ENCODE results near the gene ESRP2.
A peak's percentile ranks its signal among the peaks of the same experiment; 100 is the strongest.

The ESRP2 gene

GRCh38 chr16:68236826-68237242, 907 bp upstream of the ESRP2 start:
- DNase-seq, result no peak

GRCh38 chr16:68236137-68236825, 354 bp upstream of the ESRP2 start:
- peak; percentile 69 for DNase-seq

DNA sequence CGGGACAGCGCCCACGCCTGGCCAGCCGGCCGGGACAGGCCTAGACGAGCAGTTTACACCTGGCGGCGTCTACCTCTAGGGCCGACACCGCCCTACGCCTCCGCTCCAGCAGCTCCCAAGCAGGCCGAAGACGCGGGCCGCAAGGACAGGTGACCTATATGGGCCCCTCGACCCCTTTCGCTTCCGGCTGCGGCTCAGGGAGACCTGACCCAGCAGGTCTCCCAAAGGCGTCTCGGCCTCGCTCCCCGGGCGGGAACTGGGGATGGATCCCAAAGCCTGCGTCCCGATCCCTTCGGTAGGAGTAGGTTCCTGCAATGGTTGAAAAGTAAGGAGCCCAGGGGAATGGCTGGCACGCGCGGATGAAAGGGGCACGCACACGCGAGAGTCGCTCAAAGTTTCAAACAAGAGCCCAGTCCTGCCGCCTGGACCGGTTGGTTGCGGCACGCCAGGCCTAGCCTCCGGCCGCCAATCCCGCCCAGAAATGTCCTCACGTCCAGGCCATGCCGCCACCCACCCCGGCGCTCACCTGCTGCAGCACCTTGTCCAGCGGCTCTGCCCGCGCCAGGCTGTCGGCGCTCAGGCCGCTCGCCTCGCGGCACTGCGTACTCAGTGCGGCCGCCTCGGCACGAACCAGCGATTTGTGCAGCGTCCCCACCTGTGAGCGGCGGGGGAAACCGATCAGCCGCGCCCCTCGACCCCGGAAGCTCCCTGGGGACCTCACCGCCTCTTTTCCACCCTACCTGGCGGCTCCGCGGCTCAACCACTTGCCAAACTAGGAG, 630 bp downstream of the ESRP2 start:
- peak; percentile 6 for DNase-seq

- peak; percentile 95 for DNase-seq
Measured at GRCh38 chr16:68234188-68235107, 1.5 kb downstream of the ESRP2 start.

GRCh38 chr16:68233835-68234187, 2.1 kb downstream of the ESRP2 start:
- DNase-seq, result no peak

DNA sequence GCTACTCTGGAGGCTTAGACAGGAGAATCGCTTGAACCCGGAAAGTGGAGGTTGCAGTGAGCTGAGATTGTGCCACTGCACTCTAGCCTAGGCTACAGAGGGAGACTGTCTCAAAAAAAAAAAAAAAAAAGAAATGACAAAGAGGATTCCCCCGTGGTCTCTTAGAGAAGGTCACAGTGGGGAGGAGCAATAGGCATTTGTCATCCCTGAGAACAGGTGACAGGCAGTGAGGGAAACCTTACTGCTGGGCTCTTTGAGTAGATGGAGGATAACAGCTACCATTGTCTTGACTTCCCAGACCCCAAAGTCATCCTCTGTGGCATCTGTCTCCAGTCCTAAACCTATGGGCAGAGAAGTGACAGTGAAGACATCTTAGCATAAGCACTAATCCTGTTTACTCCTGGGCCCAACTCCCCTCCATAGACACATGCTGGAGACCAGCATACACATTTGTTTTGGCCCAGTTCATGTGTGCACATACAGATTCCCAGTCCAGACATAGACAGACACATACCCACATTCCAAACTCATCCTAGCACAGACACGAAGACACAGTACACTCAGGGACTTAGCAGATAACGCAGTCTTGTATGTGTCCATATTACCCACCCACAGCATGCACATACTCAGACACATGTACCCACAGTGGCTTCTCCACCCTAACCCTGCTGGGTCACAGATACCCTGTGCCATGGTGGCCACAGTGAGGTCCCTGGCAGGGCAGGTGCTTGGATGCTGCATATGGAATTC, 2.7 kb downstream of the ESRP2 start:
- DNase-seq, result no peak

DNA sequence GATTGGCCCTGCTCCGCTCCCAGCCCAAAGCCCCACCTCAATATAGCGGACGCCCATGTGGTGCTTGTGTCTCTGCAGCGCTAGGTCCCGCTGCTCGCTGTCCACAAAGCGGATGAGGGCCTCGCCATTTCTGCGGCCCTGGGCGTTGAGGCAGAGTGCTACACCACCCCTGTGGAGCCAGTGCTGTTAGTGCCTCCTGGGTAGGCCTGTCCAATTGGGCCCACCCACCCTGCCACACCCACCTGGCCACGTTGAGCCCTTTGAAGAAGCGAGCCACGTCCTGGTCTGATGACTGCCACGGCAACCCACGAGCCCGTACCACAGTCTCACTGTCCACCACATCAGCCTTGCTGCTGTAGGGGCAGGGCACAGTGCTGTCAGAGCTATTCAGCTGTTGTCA, 3.6 kb downstream of the ESRP2 start:
- DNase-seq, result no peak

DNA sequence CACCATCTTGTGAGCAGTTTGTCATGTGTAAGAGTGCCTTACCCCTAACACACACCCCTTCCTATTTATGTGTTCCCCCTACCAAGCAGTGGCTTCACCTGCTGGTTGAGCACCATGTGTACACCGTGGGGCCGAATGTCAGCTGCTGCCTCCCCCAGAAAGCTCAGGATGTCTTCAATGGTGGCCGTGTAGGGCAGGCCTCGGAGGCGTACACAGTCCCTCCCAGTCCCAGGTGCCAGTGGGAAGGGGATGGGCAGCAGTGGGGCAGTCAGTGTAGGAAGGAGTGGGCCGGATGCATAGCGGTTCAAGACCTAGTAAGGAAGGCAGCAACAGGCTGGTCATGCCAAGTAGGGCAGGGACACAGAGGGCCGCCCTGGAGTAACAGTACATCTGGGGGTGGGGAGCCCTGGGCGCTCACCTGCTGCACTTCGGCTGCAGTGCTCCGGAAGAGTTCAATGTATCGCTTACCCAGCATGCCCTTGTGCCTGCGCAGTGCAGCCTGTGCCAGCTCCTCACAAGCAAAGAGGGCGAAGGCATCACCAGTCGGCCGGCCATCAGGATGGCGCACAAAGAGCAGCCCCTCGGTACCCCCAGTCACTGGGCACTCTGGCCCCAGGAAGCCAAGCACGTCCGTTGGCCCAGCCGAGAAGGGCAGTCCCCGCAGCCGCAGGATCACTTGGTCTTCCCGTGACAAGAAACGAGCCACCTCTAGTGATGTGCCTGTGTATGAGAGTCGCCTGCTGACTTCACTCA, 4.4 kb downstream of the ESRP2 start:
- no peak for DNase-seq

DNA sequence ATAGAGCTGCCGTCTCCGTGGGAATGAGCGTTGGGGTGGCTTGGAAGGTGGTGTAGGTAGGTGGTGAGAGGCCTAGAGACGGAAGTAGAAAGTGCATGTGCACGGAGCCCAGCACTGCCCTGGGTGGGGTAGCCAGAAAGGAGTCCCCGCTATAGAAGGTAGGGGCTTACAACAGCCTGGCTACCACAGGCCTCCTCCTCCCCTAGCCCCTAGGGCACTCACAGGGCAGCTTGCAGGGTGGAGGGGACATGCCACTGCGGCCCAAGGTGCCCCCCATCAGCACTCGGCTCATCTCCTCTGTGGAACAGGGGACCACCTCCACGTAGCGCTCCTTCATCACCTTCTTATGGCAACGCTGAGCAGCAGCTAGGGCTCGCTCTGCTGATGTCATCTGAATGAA, 5.0 kb downstream of the ESRP2 start:
- no peak for DNase-seq

GRCh38 chr16:68230176-68230571, 5.8 kb downstream of the ESRP2 start:
- DNase-seq, result no peak

GRCh38 chr16:68229431-68230175, 6.3 kb downstream of the ESRP2 start:
- DNase-seq, result no peak

DNA sequence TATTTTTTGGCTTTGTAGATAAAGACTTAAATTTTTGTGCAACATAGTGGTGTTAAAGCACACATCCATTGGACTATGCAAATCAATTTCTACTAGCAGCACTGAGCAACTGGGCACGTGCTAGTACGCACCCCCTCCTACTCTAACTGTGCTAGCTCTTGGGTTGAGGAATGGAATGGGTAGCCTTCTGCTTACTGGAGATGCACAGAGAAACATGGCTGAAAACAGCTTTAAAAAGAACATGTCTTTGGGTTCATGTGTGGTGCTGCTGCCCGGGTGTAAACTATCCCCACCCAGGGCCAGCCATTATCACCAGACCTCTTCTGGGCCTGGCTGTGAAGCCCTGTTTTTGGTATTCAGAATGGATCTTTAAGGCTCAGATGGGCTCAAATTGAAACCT, 7.3 kb downstream of the ESRP2 start:
- no peak for DNase-seq

- no peak for DNase-seq
Measured at GRCh38 chr16:68227850-68228553, 7.9 kb downstream of the ESRP2 start.

DNA sequence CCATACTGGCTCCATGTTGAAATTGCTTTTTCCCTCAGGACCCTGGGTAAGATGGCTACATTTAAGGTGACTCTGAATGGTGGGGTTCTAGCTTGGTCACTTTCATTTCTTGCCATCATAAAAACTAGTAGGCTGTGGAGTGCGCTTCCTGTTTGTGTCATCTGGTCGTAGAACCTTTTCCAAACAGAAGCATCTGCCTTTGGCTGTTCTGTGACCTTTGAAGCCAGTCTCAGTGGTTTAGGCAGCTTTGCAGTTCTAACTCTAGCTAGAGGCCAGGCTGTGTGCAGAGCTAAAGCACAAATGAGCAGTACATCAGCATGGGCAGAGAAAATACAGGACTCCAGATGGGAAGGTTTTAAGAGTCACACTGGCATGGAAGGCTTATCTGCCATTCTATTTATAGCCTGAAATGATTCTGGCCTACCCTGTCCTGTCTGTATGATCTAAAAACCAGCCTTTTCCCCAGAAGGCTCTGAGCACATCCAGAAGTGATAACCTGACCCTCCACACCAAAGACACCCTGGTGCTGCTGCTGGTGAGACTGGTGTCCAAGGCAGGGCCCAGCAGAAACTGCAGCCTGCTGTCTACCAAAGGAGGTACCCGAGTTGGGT, 8.6 kb downstream of the ESRP2 start:
- DNase-seq, result no peak

GRCh38 chr16:68226116-68226515, 9.8 kb downstream of the ESRP2 start:
- DNase-seq, result no peak

DNA sequence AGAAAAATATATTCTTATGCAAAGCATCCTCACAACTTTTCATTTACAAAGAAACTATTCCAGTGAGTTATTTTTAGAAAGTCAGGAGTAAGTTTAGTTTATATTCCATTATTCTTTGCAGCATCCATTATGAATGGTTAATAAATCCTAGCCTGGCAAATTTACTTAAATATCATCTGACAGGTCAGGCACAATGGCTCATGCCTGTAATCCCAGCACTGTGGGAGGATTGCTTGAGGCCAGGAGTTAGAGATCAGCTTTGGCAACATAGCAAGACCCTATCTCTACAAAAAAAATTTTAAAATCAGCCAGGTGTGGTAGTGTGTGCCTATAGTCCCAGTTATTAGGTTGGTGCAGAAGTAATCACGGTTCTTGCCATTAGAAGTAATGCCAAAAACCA, 12.9 kb downstream of the ESRP2 start:
- DNase-seq, result no peak

DNA sequence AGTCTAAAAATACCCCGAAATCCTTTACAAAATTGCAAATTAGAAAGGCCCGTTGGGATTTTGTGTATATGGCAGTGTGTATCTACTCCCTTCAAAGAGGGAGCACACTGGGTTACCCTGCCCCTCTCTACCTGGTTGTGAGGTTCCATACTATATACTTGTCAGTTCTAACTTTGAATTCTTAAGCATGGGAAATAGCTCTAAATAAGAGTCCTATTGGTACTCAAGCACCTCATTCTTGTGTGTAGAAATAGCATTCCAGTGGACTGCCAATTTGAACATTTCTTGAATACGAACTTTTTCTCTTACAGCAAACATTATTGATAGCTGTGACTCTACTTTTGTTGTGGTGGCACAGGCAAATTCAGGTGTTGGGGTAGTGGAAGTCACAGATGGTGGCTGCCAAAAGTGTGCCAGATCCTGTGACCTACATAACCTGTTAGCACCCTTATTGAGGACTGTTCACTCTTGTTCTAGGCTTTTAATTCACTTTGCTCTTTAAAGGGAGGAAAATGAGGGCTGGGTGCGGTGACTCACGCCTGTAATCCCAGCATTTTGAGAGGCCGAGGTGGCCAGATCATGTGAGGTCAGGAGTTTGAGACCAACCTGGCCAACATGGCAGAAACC, 16.1 kb downstream of the ESRP2 start:
- DNase-seq, result no peak

GRCh38 chr16:68217506-68217905, 18.4 kb downstream of the ESRP2 start:
- no peak for DNase-seq

- no peak for DNase-seq
Measured at GRCh38 chr16:68216240-68216639, 19.7 kb downstream of the ESRP2 start.

DNA sequence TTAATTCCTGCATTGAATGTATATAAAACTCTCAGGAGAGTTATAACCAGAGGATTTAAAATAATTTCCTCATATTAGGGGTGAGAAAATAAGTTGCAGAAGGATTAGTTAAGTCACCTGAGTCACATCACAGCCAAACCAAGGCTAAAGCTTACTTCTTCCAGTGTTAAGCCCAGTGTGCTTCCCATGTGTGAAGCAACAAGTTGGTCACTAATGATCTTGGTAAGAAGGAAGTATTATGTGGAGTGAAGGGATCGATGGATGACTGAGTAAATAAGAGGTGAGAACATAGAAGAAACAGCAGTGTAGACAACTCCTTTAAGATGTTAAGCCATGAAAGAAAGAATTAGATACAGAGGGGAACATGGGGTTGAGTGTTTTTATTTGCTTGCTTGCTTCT, 20.6 kb downstream of the ESRP2 start:
- no peak for DNase-seq

Data from NCI-H2029 (cell line).